ENCODE measurements around the gene FNDC3B. TPM values are rescaled to one million over a fixed set of nuclear protein-coding genes. Genes with fewer than 3 reads are reported as not detected.
"Not testable (repeated sequence)": the region's sequence is repeated elsewhere in the genome, so short reads cannot be mapped to it uniquely, and the experiment has no call there.

FNDC3B gene
- total RNA-seq, 1 donor from 2014 or later: 38.1 TPM

- intact Hi-C loops (cut with micrococcal nuclease): no loop called here
These were observed 308.7 kb downstream of the FNDC3B start for GRCh38 chr3:172347895-172348679.

GRCh38 chr3:172351895-172352466 is 312.6 kb downstream of the FNDC3B start:
- intact Hi-C loops (cut with micrococcal nuclease): no loop called here

GRCh38 chr3:172352786-172353185 is 313.4 kb downstream of the FNDC3B start:
- intact Hi-C loops (cut with micrococcal nuclease): no loop called here

GRCh38 chr3:172354931-172355499 is 315.6 kb downstream of the FNDC3B start:
- intact Hi-C loops (cut with micrococcal nuclease): no loop called here

GRCh38 chr3:172355836-172356235 is 316.5 kb downstream of the FNDC3B start:
- intact Hi-C loops (cut with micrococcal nuclease): no loop called here

- intact Hi-C loops (cut with micrococcal nuclease): no loop called here
These were observed 317.0 kb downstream of the FNDC3B start for GRCh38 chr3:172356427-172356826.

GRCh38 chr3:172357850-172358754 is 318.7 kb downstream of the FNDC3B start:
- intact Hi-C loops (cut with micrococcal nuclease): no loop called here

GRCh38 chr3:172359231-172359630 is 319.9 kb downstream of the FNDC3B start:
- intact Hi-C loops (cut with micrococcal nuclease): no loop called here

GRCh38 chr3:172359996-172360395 is 320.6 kb downstream of the FNDC3B start:
- intact Hi-C loops (cut with micrococcal nuclease): no loop called here

GRCh38 chr3:172362583-172362982 is 323.2 kb downstream of the FNDC3B start:
- intact Hi-C loops (cut with micrococcal nuclease): no loop called here

- intact Hi-C loops (cut with micrococcal nuclease): no loop called here
These were observed 325.1 kb downstream of the FNDC3B start for GRCh38 chr3:172364374-172365027.

- intact Hi-C loops (cut with micrococcal nuclease): no loop called here
These were observed 325.7 kb downstream of the FNDC3B start for GRCh38 chr3:172365028-172365567.

- intact Hi-C loops (cut with micrococcal nuclease): no loop called here
These were observed 328.1 kb downstream of the FNDC3B start for GRCh38 chr3:172367205-172368105.

GRCh38 chr3:172368556-172368955 is 329.2 kb downstream of the FNDC3B start:
- intact Hi-C loops (cut with micrococcal nuclease): not testable (repeated sequence)

GRCh38 chr3:172369590-172370259 is 330.3 kb downstream of the FNDC3B start:
- intact Hi-C loops (cut with micrococcal nuclease): no loop called here

- intact Hi-C loops (cut with micrococcal nuclease): no loop called here
These were observed 331.0 kb downstream of the FNDC3B start for GRCh38 chr3:172370419-172370818.

GRCh38 chr3:172371544-172371943 is 332.2 kb downstream of the FNDC3B start:
- intact Hi-C loops (cut with micrococcal nuclease): no loop called here

GRCh38 chr3:172372895-172373294 is 333.5 kb downstream of the FNDC3B start:
- intact Hi-C loops (cut with micrococcal nuclease): no loop called here

- intact Hi-C loops (cut with micrococcal nuclease): no loop called here
These were observed 334.5 kb downstream of the FNDC3B start for GRCh38 chr3:172373912-172374311.
